OCI-LY3 (cell line): ENCODE data around the gene SLC37A2.
A peak's percentile ranks its signal among the peaks of the same experiment; 100 is the strongest.

Experiments
- H2AFZ ChIP-seq: fragments of 200-600, 300-600 bp; shearing (Covaris generic); 2 replicates; pipeline ENCODE4 v1.6.0; 2014; ENCODE audit warnings: antibody characterized with exemption, low read depth, low read length
- H3K27ac ChIP-seq: fragments of 200-600, 300-600 bp; sonication (generic); 2 replicates; pipeline ENCODE4 v1.5.1; 2014; ENCODE audit warnings: mild to moderate bottlenecking, low read length, moderate library complexity, mixed read lengths
- H3K27me3 ChIP-seq: fragments of 200-600, 300-600 bp; sonication (generic); 2 replicates; pipeline ENCODE4 v1.6.1; 2014; ENCODE audit warnings: low read depth, low read length, mixed read lengths
- H3K36me3 ChIP-seq: fragments of 200-600, 300-600 bp; sonication (generic); replicated peaks from 2 replicates; pipeline ENCODE3; 2014; ENCODE audit warnings: low read depth, low read length, mixed read lengths
- H3K4me1 ChIP-seq: fragments of 300-600, 200-600 bp; sonication (generic); 2 replicates; pipeline ENCODE4 v1.6.1; 2014; ENCODE audit warnings: low read length, mixed read lengths
- H3K4me2 ChIP-seq: fragments of 200-600, 300-600 bp; sonication (generic); 2 replicates; pipeline ENCODE4 v1.6.1; 2014; ENCODE audit warnings: low read length, mixed read lengths
- H3K4me3 ChIP-seq: fragments of 300-600, 200-600 bp; sonication (generic); 2 replicates; pipeline ENCODE4 v1.5.1; 2014; ENCODE audit warnings: antibody characterized with exemption, mild to moderate bottlenecking, low read length, moderate library complexity
- H3K79me2 ChIP-seq: fragments of 300-600, 200-600 bp; shearing (Covaris generic); 2 replicates; pipeline ENCODE4 v1.6.1; 2014; ENCODE audit warnings: mild to moderate bottlenecking, low read length, mixed read lengths
- H3K9ac ChIP-seq: fragments of 300-600, 200-600 bp; shearing (Covaris generic); 2 replicates; pipeline ENCODE4 v1.6.0; 2014; ENCODE audit warnings: mild to moderate bottlenecking, low read length, moderate library complexity
- H3K9me3 ChIP-seq: fragments of 200-600, 300-600 bp; shearing (Covaris generic); 2 replicates; pipeline ENCODE4 v1.6.1; 2014; ENCODE audit warnings: low read length, mixed read lengths; ENCODE audit not compliant: insufficient read depth
- H4K20me1 ChIP-seq: fragments of 200-600, 300-600 bp; sonication (generic); 2 replicates; pipeline ENCODE4 v1.6.1; 2016; ENCODE audit warnings: low read length, mixed read lengths; ENCODE audit not compliant: insufficient read depth
- EZH2phosphoT487 ChIP-seq: fragments of 200-600 bp; shearing (Covaris generic); IDR thresholded peaks from 2 replicates; pipeline ENCODE4 v1.6.1; 2018; ENCODE audit warnings: antibody characterized with exemption, mixed run types, low read depth
- TF ChIP-seq, protein P1 (sequence below): fragments of 200-600, 300-600 bp; sonication (generic); IDR thresholded peaks from 2 replicates; pipeline ENCODE4 v1.5.1; 2014; ENCODE audit warnings: antibody characterized with exemption, low read length, low read depth

The SLC37A2 gene

DNA sequence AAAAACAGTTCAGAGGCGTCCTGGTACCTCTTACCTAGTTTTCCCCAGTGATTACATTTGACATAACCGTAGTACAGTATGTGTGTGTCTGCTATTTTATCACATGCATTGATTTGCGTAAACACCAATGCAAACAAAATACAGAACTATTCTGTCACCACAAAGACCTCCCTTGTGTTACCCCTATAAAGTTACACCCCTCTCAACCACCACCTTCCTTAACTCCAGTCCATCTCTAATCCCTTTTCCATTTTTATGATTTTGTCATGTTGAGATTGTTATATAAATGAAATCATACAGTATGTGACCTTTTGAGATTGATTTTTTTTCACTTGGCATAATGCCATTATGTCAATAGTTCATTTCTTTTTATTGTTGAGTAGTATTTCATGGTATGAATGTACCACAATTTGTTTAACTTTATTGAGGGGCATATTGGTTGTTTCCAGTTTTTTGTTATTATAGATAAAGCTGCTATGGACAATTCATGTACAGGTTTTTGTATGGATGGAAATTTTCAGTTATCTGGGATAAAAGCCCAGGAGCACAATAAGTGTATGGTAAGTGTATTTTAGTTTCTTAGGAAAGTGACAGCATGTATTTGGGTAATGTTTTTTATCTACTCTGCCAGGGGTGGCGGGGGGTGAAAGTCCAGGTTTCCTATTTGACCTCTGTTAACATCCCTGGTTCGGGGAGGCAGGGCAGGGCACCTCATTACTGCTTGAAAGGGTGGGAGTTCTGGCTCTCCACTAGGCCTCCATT is 6.0 kb upstream of the SLC37A2 start:
- no peaks in the 10 kb centered on the region for H3K27me3 ChIP-seq
- H3K9ac ChIP-seq = no peak overlapping the region
- H3K4me1 ChIP-seq = no peaks in the 10 kb centered on the region
- TF ChIP-seq, protein P1, sequence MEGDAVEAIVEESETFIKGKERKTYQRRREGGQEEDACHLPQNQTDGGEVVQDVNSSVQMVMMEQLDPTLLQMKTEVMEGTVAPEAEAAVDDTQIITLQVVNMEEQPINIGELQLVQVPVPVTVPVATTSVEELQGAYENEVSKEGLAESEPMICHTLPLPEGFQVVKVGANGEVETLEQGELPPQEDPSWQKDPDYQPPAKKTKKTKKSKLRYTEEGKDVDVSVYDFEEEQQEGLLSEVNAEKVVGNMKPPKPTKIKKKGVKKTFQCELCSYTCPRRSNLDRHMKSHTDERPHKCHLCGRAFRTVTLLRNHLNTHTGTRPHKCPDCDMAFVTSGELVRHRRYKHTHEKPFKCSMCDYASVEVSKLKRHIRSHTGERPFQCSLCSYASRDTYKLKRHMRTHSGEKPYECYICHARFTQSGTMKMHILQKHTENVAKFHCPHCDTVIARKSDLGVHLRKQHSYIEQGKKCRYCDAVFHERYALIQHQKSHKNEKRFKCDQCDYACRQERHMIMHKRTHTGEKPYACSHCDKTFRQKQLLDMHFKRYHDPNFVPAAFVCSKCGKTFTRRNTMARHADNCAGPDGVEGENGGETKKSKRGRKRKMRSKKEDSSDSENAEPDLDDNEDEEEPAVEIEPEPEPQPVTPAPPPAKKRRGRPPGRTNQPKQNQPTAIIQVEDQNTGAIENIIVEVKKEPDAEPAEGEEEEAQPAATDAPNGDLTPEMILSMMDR = no peak
- TF ChIP-seq EZH2phosphoT487 = no peak
- no peaks in the 10 kb centered on the region for H4K20me1 ChIP-seq
- H3K9me3 ChIP-seq = no peaks in the 10 kb centered on the region
- no peak overlapping the region for H3K4me3 ChIP-seq
- no peak overlapping the region for H2AFZ ChIP-seq
- no peak overlapping the region for H3K27ac ChIP-seq
- no peak overlapping the region for H3K4me2 ChIP-seq
- no peaks in the 10 kb centered on the region for H3K79me2 ChIP-seq
- no peaks in the 10 kb centered on the region for H3K36me3 ChIP-seq

DNA sequence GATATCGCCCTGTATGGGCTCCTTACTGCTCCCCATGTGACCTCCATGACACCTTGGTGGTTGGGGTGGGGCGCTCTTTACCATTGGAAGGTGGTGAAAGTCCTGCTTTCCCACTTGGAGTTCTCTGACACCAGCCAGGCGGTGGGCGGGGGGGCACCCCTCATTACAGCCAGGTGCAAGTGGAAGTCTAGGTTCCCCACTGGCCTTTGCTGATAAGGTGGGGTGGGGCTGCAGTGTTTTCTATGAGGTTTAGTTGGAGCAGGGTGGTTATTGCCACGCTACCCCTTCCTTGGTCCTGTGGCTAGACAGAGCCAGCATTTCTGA is 5.5 kb upstream of the SLC37A2 start:
- H3K4me3 ChIP-seq = no peak overlapping the region
- no peak overlapping the region for H3K4me2 ChIP-seq
- no peak overlapping the region for H3K27ac ChIP-seq
- no peaks in the 10 kb centered on the region for H3K9me3 ChIP-seq
- no peak overlapping the region for H2AFZ ChIP-seq
- H3K79me2 ChIP-seq = no peaks in the 10 kb centered on the region
- H4K20me1 ChIP-seq = no peaks in the 10 kb centered on the region
- H3K27me3 ChIP-seq = peaks cover 3% of the 10 kb centered on the region; the same call in 1 of the 2 replicates
- no peak overlapping the region for H3K9ac ChIP-seq
- peaks cover 3% of the 10 kb centered on the region for H3K4me1 ChIP-seq
- no peak for TF ChIP-seq EZH2phosphoT487
- TF ChIP-seq, protein P1 = no peak
- H3K36me3 ChIP-seq = no peaks in the 10 kb centered on the region

DNA sequence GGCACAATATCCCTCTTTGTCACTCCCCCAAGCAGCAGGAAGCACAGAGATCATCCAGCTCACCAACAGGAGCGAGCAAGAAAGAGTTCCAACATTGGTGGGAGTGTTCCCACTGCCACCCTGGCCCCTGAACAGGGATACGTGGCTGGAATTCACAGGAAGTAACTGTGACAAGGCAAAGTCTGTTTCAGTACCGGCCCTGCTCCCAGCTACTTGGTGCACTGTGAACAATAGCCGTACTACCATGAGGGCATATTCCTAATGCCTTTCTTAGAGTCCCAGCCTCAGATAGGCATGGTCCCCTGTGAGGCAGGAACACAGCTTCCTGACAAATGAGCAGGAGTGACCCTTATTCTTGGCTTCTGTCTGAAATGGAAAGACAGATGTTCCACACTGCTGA is 1.8 kb upstream of the SLC37A2 start:
- no peak overlapping the region for H2AFZ ChIP-seq
- no peaks in the 10 kb centered on the region for H3K9me3 ChIP-seq
- TF ChIP-seq, protein P1 = no peak
- TF ChIP-seq EZH2phosphoT487 = no peak
- no peaks in the 10 kb centered on the region for H4K20me1 ChIP-seq
- no peak overlapping the region for H3K4me3 ChIP-seq
- peaks cover 12% of the 10 kb centered on the region for H3K79me2 ChIP-seq
- H3K27me3 ChIP-seq = peaks cover 3% of the 10 kb centered on the region; the same call in 1 of the 2 replicates
- no peak overlapping the region for H3K4me2 ChIP-seq
- peaks cover 3% of the 10 kb centered on the region for H3K36me3 ChIP-seq
- no peak overlapping the region for H3K27ac ChIP-seq
- peaks cover 11% of the 10 kb centered on the region for H3K4me1 ChIP-seq
- H3K9ac ChIP-seq = no peak overlapping the region

DNA sequence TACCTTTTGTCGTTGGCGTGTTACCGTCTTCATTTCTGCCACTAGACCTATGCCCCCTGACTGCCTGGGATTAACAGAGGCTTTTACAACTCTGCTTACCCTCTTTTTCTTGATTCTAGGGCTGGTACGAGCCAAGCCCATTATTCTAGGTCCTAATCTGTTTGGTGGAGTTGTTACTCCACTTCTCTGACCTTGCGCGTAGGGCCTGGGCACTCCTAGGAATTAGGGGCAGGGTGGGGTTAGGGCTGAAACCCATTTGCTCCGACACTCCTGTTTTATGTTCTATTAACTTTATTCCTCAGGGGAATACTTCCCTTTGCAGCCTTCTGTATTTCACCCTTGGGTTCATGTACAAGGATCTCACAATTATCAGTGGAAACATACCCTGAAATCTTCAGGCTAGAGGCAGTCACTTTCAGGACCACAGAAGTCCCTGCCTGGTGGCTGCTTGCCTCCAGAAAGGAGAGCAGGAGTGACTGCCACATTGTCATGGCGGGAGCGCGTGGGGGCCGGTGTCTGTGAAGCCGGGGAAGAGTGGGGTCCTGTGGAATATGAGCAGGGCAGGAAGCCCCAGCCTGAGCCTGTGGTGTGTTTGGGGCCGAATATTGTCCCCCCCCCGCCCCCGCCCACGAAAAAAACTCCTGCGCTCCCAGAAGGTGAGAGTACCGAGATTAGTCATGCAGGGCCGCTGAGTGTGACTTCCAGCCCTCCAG is 731 bp upstream of the SLC37A2 start:
- TF ChIP-seq, protein P1 = no peak
- TF ChIP-seq EZH2phosphoT487 = no peak
- Histone ChIP-seq H3K9me3 (no peaks in the 10 kb centered on the region), H3K79me2 (peaks cover 12% of the 10 kb centered on the region), H2AFZ (no peak overlapping the region; the same call in 1 of the 2 replicates), H4K20me1 (no peaks in the 10 kb centered on the region), H3K9ac (peak overlapping the region; percentile 90), H3K27ac (peak overlapping the region; percentile 43; the same call in 1 of the 2 replicates), H3K36me3 (peaks cover 3% of the 10 kb centered on the region), H3K27me3 (peaks cover 3% of the 10 kb centered on the region; the same call in 1 of the 2 replicates), H3K4me3 (peak overlapping the region; percentile 85), H3K4me2 (peak overlapping the region; percentile 80), H3K4me1 (peaks cover 11% of the 10 kb centered on the region)
